GM21447 (cell line): ENCODE measurements around the gene SCT.

ENCODE experiments used
- ATAC-seq: cut with Tn5 transposase; IDR thresholded peaks from one replicate; pipeline ENCODE4 v1.9.1; 2021; ENCODE audit not compliant: unreplicated experiment

The SCT gene

GRCh38 chr11:589798-590197, 37.2 kb downstream of the SCT start:
- no peak for ATAC-seq

GRCh38 chr11:587978-588380, 39.0 kb downstream of the SCT start:
- ATAC-seq: no peak

GRCh38 chr11:587546-587945, 39.4 kb downstream of the SCT start:
- no peak for ATAC-seq

- ATAC-seq: no peak
Observed at GRCh38 chr11:586376-587316, 40.3 kb downstream of the SCT start.

- ATAC-seq: no peak
Observed at GRCh38 chr11:584287-584686, 42.7 kb downstream of the SCT start.

GRCh38 chr11:581752-582151, 45.2 kb downstream of the SCT start:
- ATAC-seq: no peak

GRCh38 chr11:581342-581741, 45.6 kb downstream of the SCT start:
- ATAC-seq: no peak

- ATAC-seq: no peak
Observed at GRCh38 chr11:579830-580601, 47.0 kb downstream of the SCT start.

GRCh38 chr11:578276-579035, 48.5 kb downstream of the SCT start:
- ATAC-seq: no peak

- ATAC-seq: no peak
Observed at GRCh38 chr11:577611-577894, 49.4 kb downstream of the SCT start.

- no peak for ATAC-seq
Observed at GRCh38 chr11:576811-577610, 50.0 kb downstream of the SCT start.
